GM21381 (cell line): ENCODE results near the gene GRK3.
"Not testable (repeated sequence)": the region's sequence is repeated elsewhere in the genome, so short reads cannot be mapped to it uniquely, and the experiment has no call there.

ENCODE experiments used
- ATAC-seq: cut with Tn5 transposase; IDR thresholded peaks from one replicate; pipeline ENCODE4 v1.9.1; 2021; ENCODE audit warnings: mild to moderate bottlenecking, moderate library complexity; ENCODE audit not compliant: unreplicated experiment

Gene GRK3

GRCh38 chr22:25623851-25624250, 59.4 kb downstream of the GRK3 start:
- ATAC-seq = no peak

- no peak for ATAC-seq
These were observed 60.0 kb downstream of the GRK3 start for GRCh38 chr22:25624476-25624875.

- ATAC-seq = not testable (repeated sequence)
These were observed 61.5 kb downstream of the GRK3 start for GRCh38 chr22:25625747-25626623.

- ATAC-seq = no peak
These were observed 62.1 kb downstream of the GRK3 start for GRCh38 chr22:25626624-25626990.

- no peak for ATAC-seq
These were observed 62.9 kb downstream of the GRK3 start for GRCh38 chr22:25627271-25627852.

- ATAC-seq = no peak
These were observed 64.0 kb downstream of the GRK3 start for GRCh38 chr22:25628494-25628893.

- no peak for ATAC-seq
These were observed 65.1 kb downstream of the GRK3 start for GRCh38 chr22:25629613-25630012.

DNA sequence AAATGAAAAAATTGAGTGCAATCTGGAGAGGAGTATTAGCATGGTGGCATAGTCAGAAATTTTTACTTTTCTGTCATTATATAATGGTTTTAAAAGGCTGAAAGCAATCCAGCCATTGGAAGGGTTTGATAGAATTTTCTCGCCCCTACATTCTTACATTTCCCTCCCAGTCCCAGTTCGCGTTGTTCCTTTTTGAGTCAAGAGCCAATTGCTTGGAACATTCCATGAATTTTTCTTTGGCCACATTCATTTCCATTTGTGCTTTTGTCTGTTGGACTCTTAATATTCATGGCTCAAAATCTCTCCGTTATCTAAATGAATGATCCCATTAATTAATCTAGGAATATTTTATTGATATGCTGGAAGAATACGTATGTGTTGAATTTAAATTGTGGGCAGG, 66.0 kb downstream of the GRK3 start:
- ATAC-seq = no peak

DNA sequence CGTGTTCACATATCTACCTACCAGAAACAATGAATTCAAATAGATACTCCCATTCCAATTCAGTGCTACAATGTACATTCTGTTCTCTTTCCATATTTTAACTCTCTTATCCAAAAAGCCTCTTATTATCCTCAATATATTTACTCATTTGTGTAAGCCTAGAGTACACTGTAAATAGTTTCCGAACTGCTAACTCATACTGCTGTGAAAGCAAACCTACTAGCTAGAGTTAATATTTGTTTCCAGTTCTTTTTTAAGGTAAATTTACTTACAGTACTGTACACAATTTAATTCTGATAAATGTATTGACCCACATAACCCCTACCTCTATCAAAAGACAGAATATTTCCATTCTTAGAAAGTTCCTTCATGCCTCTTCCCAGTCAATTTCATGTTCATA, 71.8 kb downstream of the GRK3 start:
- ATAC-seq = no peak

DNA sequence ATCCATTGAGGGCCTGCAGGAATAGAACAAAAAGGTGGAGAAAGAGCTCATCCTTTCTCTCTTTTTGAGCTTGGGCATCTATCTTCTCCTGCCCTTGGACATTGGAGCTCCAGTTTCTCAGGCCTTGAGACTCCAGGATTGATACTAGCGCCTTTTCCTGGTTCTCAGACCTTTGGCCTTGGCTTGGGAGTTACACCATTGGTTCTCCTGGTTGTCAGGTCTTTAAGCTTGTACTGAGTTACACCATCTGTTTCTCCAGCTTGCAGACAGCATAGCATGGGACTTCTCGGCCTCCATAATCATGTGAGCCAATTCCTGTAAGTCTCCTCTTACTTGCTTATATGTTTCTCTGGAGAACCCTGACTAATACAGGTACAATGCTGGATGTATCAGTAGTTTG, 72.6 kb downstream of the GRK3 start:
- no peak for ATAC-seq

GRCh38 chr22:25637672-25638071, 73.2 kb downstream of the GRK3 start:
- ATAC-seq = no peak

DNA sequence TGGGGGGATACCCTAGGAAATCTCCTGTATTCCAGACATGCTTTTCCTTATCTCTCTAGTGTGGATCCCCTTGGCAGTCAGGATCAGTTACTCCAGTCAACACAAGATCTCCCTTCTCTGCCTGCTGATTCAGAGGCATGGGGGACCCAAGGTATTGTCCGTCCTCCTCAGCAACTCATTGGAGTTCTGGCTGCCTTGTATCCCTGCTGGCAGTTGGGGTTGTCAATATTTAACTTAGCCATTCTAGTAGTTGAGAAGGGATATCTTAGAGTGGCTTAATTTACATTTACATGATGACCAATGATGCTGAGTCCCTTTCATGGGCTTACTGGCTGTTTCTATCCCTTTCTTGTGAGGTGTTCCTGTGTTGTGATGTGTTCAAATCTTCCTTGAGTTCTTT, 74.2 kb downstream of the GRK3 start:
- no peak for ATAC-seq

GRCh38 chr22:25641650-25642049, 77.2 kb downstream of the GRK3 start:
- no peak for ATAC-seq

DNA sequence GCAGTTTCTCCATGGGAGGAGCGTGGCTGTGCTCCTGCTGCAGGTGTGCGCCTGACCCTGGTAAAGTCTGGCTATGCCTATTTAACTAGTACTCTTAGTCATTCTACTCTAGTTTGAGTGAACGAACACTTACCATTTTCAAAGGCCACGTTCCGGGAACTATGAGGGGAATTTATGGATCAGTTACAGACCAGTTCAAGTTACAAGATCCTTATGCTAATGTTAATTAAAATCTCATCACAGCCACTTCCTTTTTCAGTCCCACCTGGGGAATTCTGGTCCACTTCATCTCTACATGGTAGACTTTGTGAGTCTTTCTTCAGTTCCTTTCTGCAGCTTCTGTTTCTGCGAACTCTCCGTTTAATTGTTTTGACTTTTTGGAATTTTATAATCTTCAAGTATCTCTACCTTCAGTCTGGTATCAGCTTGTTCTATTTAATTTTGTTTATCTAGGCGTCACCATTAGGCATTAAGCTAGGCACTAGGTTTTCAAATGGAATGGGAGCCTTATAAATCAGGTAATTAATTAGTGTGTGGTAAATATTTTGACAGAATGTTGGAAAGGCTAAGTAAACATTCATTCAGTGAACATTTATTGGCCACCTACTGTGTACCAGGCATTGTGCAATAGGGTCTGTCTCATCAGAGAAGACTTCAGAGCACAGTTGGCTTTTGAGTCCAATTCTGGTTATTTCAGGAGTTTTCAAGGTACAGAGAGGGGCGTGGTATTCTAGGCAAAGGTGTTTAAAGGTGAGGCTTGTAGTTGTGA, 78.9 kb downstream of the GRK3 start:
- ATAC-seq = no peak

DNA sequence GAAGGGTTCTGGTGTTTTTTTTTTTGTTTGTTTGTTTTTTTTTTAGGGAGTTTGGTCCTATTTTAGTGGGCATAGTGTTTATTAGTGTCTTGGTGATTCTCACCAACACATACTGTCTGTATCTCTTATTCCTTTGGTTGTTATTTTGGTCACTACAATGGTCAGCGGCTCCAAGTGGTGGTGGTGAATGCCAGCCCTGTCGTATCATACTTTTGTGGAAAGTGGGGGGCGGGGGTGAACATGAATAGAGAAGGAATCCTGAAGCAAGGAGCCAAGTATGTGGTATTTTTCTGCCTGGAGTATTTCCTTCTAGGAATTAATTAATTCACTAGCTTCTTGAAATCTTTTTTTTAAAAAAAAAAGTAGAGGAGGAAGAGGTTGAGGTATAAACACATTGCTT, 79.6 kb downstream of the GRK3 start:
- no peak for ATAC-seq

GRCh38 chr22:25645266-25645665, 80.8 kb downstream of the GRK3 start:
- no peak for ATAC-seq

DNA sequence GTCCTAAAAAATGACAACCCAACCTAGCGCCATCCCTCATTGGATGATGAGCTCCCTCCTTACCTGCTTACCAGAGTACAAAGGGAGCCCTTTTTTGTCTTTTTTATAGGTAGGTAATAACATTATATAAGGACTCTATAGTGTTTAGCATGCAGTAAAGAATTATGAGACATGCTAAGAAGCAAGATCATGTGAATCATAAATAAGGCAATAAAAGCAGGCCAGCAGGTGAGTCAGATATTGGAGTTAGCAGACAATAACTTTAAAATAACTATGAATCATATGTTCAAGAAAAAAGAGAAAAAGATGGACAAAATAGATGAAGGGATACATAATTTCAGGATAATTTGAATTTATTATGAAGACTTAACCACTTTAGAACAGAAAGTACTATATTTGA, 81.5 kb downstream of the GRK3 start:
- ATAC-seq = no peak

- ATAC-seq = no peak
These were observed 86.4 kb downstream of the GRK3 start for GRCh38 chr22:25650833-25651232.

DNA sequence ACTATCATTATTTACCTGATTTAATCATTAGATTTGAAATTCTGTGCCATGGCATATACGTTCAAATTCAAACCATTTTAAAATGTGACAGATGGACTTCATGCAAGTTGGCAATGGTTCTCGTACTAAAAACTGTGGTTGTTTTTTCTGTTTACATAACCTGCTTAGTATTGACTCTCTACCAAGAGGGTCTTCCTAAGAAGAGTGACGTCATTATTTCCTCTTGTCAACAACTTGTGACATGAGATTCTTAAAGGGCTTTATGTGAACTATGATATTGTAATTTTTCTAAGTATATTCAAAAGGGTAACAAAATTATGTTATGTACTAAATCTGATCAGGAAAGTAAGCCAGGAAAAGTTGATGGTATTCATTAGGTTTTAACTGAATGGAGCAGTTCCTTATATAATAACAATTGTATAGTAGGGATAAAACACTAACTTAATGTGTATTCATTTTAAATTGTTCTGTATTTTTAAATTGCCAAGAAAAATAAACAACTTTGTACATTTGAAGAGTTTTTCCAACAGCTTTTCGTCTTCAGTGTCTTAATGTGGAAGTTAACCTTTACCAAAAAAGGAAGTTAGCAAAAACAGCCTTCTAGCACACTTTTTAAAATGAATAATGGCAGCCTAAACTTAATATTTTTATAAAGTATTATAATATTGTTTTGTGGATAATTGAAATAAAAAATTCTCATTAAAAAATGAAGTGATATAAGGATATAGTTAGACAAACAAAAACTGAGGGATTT, 87.0 kb downstream of the GRK3 start:
- ATAC-seq = no peak

GRCh38 chr22:25654676-25655075, 90.2 kb downstream of the GRK3 start:
- no peak for ATAC-seq

GRCh38 chr22:25655371-25655935, 91.0 kb downstream of the GRK3 start:
- no peak for ATAC-seq
